Trophoblast cell (in vitro differentiated cells and primary cell): Measurements from ENCODE around the gene CHMP2A.

ENCODE experiments used
- DNase-seq, 2 donors: peaks; one replicate each; pipeline ENCODE4 v3.0.0-alpha.2; 2016
- H2AFZ ChIP-seq: 2 replicates; pipeline ENCODE4 v1.6.1; 2013; ENCODE audit warnings: low read length, moderate library complexity, mild to moderate bottlenecking; ENCODE audit not compliant: insufficient read depth, poor library complexity
- H2AK5ac ChIP-seq: 2 replicates; pipeline ENCODE4 v1.6.1; 2013; ENCODE audit warnings: mild to moderate bottlenecking, low read length
- H2BK120ac ChIP-seq: 2 replicates; pipeline ENCODE4 v1.6.1; 2013; ENCODE audit warnings: low read length, mild to moderate bottlenecking, moderate library complexity; ENCODE audit not compliant: insufficient read depth, poor library complexity
- H2BK12ac ChIP-seq: 2 replicates; pipeline ENCODE4 v1.6.1; 2013; ENCODE audit warnings: mild to moderate bottlenecking, low read length, moderate library complexity
- H2BK5ac ChIP-seq: 2 replicates; pipeline ENCODE4 v1.6.1; 2013; ENCODE audit warnings: low read length, low read depth, moderate library complexity, mild to moderate bottlenecking; ENCODE audit not compliant: poor library complexity
- H3K14ac ChIP-seq: 2 replicates; pipeline ENCODE4 v1.6.1; 2013; ENCODE audit warnings: mild to moderate bottlenecking, low read length
- H3K18ac ChIP-seq: 2 replicates; pipeline ENCODE4 v1.6.1; 2013; ENCODE audit warnings: mild to moderate bottlenecking, low read length
- H3K23ac ChIP-seq: 2 replicates; pipeline ENCODE4 v1.6.1; 2013; ENCODE audit warnings: low read length
- H3K27ac ChIP-seq: 2 replicates; pipeline ENCODE4 v1.5.1; 2013; ENCODE audit warnings: low read depth, mild to moderate bottlenecking, inconsistent platforms, low read length, moderate library complexity
- H3K27me3 ChIP-seq: 2 replicates; pipeline ENCODE4 v1.6.1; 2013; ENCODE audit warnings: inconsistent platforms, mild to moderate bottlenecking, low read length, moderate library complexity; ENCODE audit not compliant: insufficient read depth
- H3K36me3 ChIP-seq, 2 experiments: 1 replicate in 1 of 2; 2 replicates in 1 of 2; pipeline ENCODE4 v1.6.1; 2013; ENCODE audit warnings: low read length in 2 of 2, mild to moderate bottlenecking in 2 of 2, moderate library complexity in 1 of 2; ENCODE audit not compliant: insufficient read depth in 2 of 2, control insufficient read depth in 1 of 2
- H3K4ac ChIP-seq: 2 replicates; pipeline ENCODE4 v1.6.1; 2013; ENCODE audit warnings: low read depth, mild to moderate bottlenecking, low read length, moderate library complexity
- H3K4me1 ChIP-seq, 2 experiments: 1 replicate in 1 of 2; 2 replicates in 1 of 2; pipeline ENCODE4 v1.6.1; 2013; ENCODE audit warnings: low read length in 2 of 2, mild to moderate bottlenecking in 2 of 2, moderate library complexity in 1 of 2; ENCODE audit not compliant: insufficient read depth in 2 of 2, control insufficient read depth in 1 of 2
- H3K4me2 ChIP-seq: 2 replicates; pipeline ENCODE4 v1.6.1; 2013; ENCODE audit warnings: inconsistent platforms, mild to moderate bottlenecking, low read length, moderate library complexity
- H3K4me3 ChIP-seq: 2 replicates; pipeline ENCODE4 v1.5.1; 2013; ENCODE audit warnings: mild to moderate bottlenecking, low read depth, low read length, inconsistent platforms
- H3K79me1 ChIP-seq: one replicate; pipeline ENCODE4 v1.6.1; 2013; ENCODE audit warnings: low read length
- H3K79me2 ChIP-seq: 2 replicates; pipeline ENCODE4 v1.6.1; 2013; ENCODE audit warnings: low read length, mild to moderate bottlenecking; ENCODE audit not compliant: control insufficient read depth, insufficient read depth, poor library complexity
- H3K9ac ChIP-seq: 2 replicates; pipeline ENCODE4 v1.6.1; 2013; ENCODE audit warnings: mild to moderate bottlenecking, low read length
- H3K9me3 ChIP-seq: 2 replicates; pipeline ENCODE4 v1.6.1; 2013; ENCODE audit warnings: low read depth, mild to moderate bottlenecking, control low read depth, inconsistent platforms, low read length; ENCODE audit not compliant: insufficient read depth
- H4K12ac ChIP-seq: 2 replicates; pipeline ENCODE4 v1.6.1; 2013; ENCODE audit warnings: low read depth, mild to moderate bottlenecking, low read length, moderate library complexity
- H4K8ac ChIP-seq: 2 replicates; pipeline ENCODE4 v1.6.1; 2013; ENCODE audit warnings: low read depth, mild to moderate bottlenecking, low read length, moderate library complexity
- H4K91ac ChIP-seq: one replicate; pipeline ENCODE4 v1.6.1; 2013; ENCODE audit warnings: low read depth, mild to moderate bottlenecking, low read length, moderate library complexity
- WGBS: extraction: QIAGEN DNeasy Blood & Tissue Kit; methylation state at CpG from one replicate; pipeline ENCODE4 v1.1.7; 2013; ENCODE audit warnings: missing lambda C conversion rate; ENCODE audit not compliant: insufficient read length, insufficient coverage; ENCODE audit errors: extremely low coverage; 5-methylcytosine and 5-hydroxymethylcytosine counted together

The CHMP2A gene

GRCh38 chr19:58551123-58551497 lies 3.8 kb downstream of the CHMP2A start:
- Histone ChIP-seq H2BK120ac (no peak overlapping the region), H4K8ac (no peak overlapping the region), H3K4me2 (no peak overlapping the region), H3K9ac (no peak overlapping the region), H3K27ac (no peak overlapping the region), H3K18ac (no peak overlapping the region), H2BK5ac (no peak overlapping the region), H3K27me3 (no peaks in the 10 kb centered on the region), H2AK5ac (no peak overlapping the region), H4K91ac (no peak overlapping the region), H3K4ac (no peak overlapping the region), H2BK12ac (no peak overlapping the region), H3K79me2 (peaks cover 14% of the 10 kb centered on the region), H3K23ac (no peak overlapping the region), H3K79me1 (peaks cover 8% of the 10 kb centered on the region), H3K4me1 (peaks cover 12 to 21% of the 10 kb centered on the region in 2 experiments), H3K9me3 (peaks cover 2% of the 10 kb centered on the region), H4K12ac (no peak overlapping the region), H3K36me3 (peaks cover 71 to 75% of the 10 kb centered on the region in 2 experiments), H3K4me3 (no peak overlapping the region), H2AFZ (no peak overlapping the region), H3K14ac (no peak overlapping the region)
- WGBS = no CpG with 5 or more reads among the region's 1 CpG
- no peak for DNase-seq

GRCh38 chr19:58550362-58551122 lies 4.4 kb downstream of the CHMP2A start:
- Histone ChIP-seq H4K12ac (no peak overlapping the region), H3K36me3 (peaks cover 70 to 76% of the 10 kb centered on the region in 2 experiments), H3K4me3 (no peak overlapping the region), H3K9ac (no peak overlapping the region), H3K79me1 (peaks cover 8% of the 10 kb centered on the region), H4K8ac (no peak overlapping the region), H4K91ac (no peak overlapping the region), H3K4me1 (peaks cover 14 to 25% of the 10 kb centered on the region in 2 experiments), H3K4me2 (no peak overlapping the region), H3K9me3 (peaks cover 2% of the 10 kb centered on the region), H2AFZ (no peak overlapping the region), H3K4ac (no peak overlapping the region), H2AK5ac (no peak overlapping the region), H3K18ac (no peak overlapping the region), H3K79me2 (peaks cover 20% of the 10 kb centered on the region), H3K27ac (no peak overlapping the region), H2BK5ac (no peak overlapping the region), H3K27me3 (no peaks in the 10 kb centered on the region), H3K23ac (no peak overlapping the region), H2BK120ac (no peak overlapping the region), H2BK12ac (no peak overlapping the region), H3K14ac (no peak overlapping the region)
- WGBS = no CpG with 5 or more reads among the region's 13 CpGs
- no peak for DNase-seq

GRCh38 chr19:58549664-58550361 lies 5.1 kb downstream of the CHMP2A start:
- Histone ChIP-seq H3K4me2 (no peak overlapping the region), H3K36me3 (peaks cover 70 to 74% of the 10 kb centered on the region in 2 experiments), H3K9ac (no peak overlapping the region), H3K4me1 (peaks cover 14 to 22% of the 10 kb centered on the region in 2 experiments), H3K18ac (no peak overlapping the region), H2BK12ac (no peak overlapping the region), H2AFZ (no peak overlapping the region), H4K12ac (no peak overlapping the region), H3K4ac (no peak overlapping the region), H2BK5ac (no peak overlapping the region), H3K14ac (no peak overlapping the region), H3K79me2 (peaks cover 27% of the 10 kb centered on the region), H3K23ac (no peak overlapping the region), H2BK120ac (no peak overlapping the region), H3K27ac (no peak overlapping the region), H4K91ac (no peak overlapping the region), H3K9me3 (peaks cover 2% of the 10 kb centered on the region), H3K27me3 (no peaks in the 10 kb centered on the region), H2AK5ac (no peak overlapping the region), H3K4me3 (no peak overlapping the region), H4K8ac (no peak overlapping the region), H3K79me1 (peaks cover 8% of the 10 kb centered on the region)
- WGBS = no CpG with 5 or more reads among the region's 11 CpGs
- DNase-seq = no peak

- Histone ChIP-seq H3K27me3 (no peaks in the 10 kb centered on the region), H2AK5ac (no peak overlapping the region), H3K4me3 (no peak overlapping the region), H3K9ac (no peak overlapping the region), H3K23ac (no peak overlapping the region), H3K36me3 (peaks cover 70 to 74% of the 10 kb centered on the region in 2 experiments), H3K79me2 (peaks cover 25% of the 10 kb centered on the region), H3K9me3 (peaks cover 2% of the 10 kb centered on the region), H3K4me2 (no peak overlapping the region), H2BK12ac (no peak overlapping the region), H3K79me1 (peaks cover 7% of the 10 kb centered on the region), H3K4me1 (peaks cover 10 to 15% of the 10 kb centered on the region in 2 experiments), H4K12ac (no peak overlapping the region), H4K8ac (no peak overlapping the region), H3K14ac (no peak overlapping the region), H2BK5ac (no peak overlapping the region), H3K4ac (no peak overlapping the region), H2BK120ac (no peak overlapping the region), H3K18ac (no peak overlapping the region), H3K27ac (no peak overlapping the region), H4K91ac (no peak overlapping the region), H2AFZ (no peak overlapping the region)
- no CpG with 5 or more reads among the region's 20 CpGs for WGBS
- DNase-seq = no peak
Measured at GRCh38 chr19:58548859-58549663, 5.8 kb downstream of the CHMP2A start.
